GM12892 (cell line): Measurements from ENCODE around the gene CCDC32.

Experiments
- POLR2A ChIP-seq: IDR thresholded peaks from 2 replicates; pipeline ENCODE4 v1.6.1; 2011; ENCODE audit warnings: low read depth, low read length, control low read depth
- POLR2AphosphoS5 ChIP-seq: IDR thresholded peaks from 2 replicates; pipeline ENCODE4 v1.6.1; 2011; ENCODE audit warnings: low read depth, low read length, control low read depth

DNA sequence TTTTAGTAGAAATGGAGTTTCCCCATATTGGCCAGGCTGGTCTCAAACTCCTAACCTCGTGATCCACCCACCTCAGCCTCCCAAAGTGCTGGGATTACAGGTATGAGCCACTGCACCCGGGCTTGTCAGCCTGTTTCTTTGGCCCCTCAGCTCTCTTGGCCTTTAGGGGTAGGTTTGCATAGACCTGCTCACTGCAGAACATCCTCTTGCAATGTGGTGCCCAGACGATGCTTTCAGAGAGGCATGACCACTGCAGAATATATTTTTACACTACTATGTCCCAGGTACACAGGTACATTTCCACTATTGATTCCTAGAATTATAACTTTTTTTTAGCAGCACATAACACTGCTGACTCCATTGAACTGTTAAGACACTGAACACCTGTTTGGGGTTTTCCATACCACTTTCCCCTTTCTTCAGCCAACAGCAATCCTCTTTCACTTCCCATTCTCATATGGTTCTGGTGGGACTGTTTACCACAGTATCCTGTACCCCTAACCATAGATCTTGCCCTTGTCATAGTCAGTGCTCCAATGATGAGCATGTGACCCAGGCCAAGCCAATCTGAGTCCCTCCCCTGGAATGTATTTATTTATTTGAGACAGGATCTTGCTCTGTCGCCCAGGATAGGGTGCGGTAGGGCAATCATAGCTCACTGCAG is 21.1 kb downstream of the CCDC32 start:
- no peak for TF ChIP-seq POLR2A
- no peak for TF ChIP-seq POLR2AphosphoS5
